H1 (cell line): Measurements from ENCODE around the gene TOMM34. TPM values are rescaled to one million over a fixed set of nuclear protein-coding genes. Genes with fewer than 3 reads are reported as not detected.

ENCODE experiments used
- CTCF ChIA-PET: fragments of 300-600 bp; sonication (Branson Sonifier 250); formaldehyde crosslinking; loops from one replicate; lab custom pipeline; 2021; ENCODE audit not compliant: partially characterized antibody; lab: Charles Lee
- POLR2A ChIA-PET: fragments of 300-600 bp; sonication (Branson Sonifier 250); formaldehyde crosslinking; loops from one replicate; lab custom pipeline; 2021; ENCODE audit warnings: inconsistent platforms; ENCODE audit not compliant: partially characterized antibody; lab: Charles Lee
- DNase-seq, 2 experiments: peaks; one replicate each; pipeline versions ENCODE4 v3.0.0 to v3.0.0-alpha.2; 2010 to 2022; ENCODE audit warnings: low spot score in 2 of 2, low read depth in 1 of 2, mixed read lengths in 1 of 2
- FAIRE-seq: peaks from 2 replicates; lab custom pipeline; 2011; peaks lifted over from hg19 to GRCh38; lab: Jason Lieb, UNC
- H2AFZ ChIP-seq: 2 replicates; pipeline ENCODE4 v1.8.1; 2012; ENCODE audit warnings: low read length, inconsistent platforms
- H2AK5ac ChIP-seq: 2 replicates; pipeline ENCODE4 v1.6.1; 2013; ENCODE audit warnings: low read depth, low read length
- H2BK120ac ChIP-seq: replicated peaks from 2 replicates; pipeline ENCODE3; 2013; ENCODE audit warnings: low read depth, low read length, inconsistent platforms
- H2BK12ac ChIP-seq: 2 replicates; pipeline ENCODE4 v1.6.1; 2013; ENCODE audit warnings: low read depth, low read length
- H2BK15ac ChIP-seq: 2 replicates; pipeline ENCODE4 v1.6.1; 2013; ENCODE audit warnings: low read length
- H2BK20ac ChIP-seq: 2 replicates; pipeline ENCODE4 v1.6.1; 2013; ENCODE audit warnings: low read length
- H2BK5ac ChIP-seq: 2 replicates; pipeline ENCODE4 v1.6.1; 2013; ENCODE audit warnings: low read depth, low read length
- H3K14ac ChIP-seq: 2 replicates; pipeline ENCODE4 v1.6.1; 2013; ENCODE audit warnings: inconsistent platforms; ENCODE audit not compliant: insufficient read length
- H3K18ac ChIP-seq: 2 replicates; pipeline ENCODE4 v1.6.1; 2013; ENCODE audit warnings: low read length; ENCODE audit errors: extremely low read depth
- H3K23ac ChIP-seq: 2 replicates; pipeline ENCODE4 v1.6.1; 2013; ENCODE audit warnings: inconsistent platforms; ENCODE audit not compliant: insufficient read length
- H3K23me2 ChIP-seq: 2 replicates; pipeline ENCODE4 v1.6.1; 2013; ENCODE audit warnings: low read depth, low read length
- H3K27ac ChIP-seq: 2 replicates; pipeline ENCODE4 v1.6.1; 2011; ENCODE audit warnings: low read depth, low read length, inconsistent platforms
- H3K27me3 ChIP-seq, 4 experiments: replicated peaks in 1 of 4; 1 replicate in 1 of 4; 2 replicates in 3 of 4; pipeline versions ENCODE4 v1.6.1 to v1.8.1; 2011 to 2013; ENCODE audit warnings: low read length in 3 of 4, mild to moderate bottlenecking in 3 of 4, inconsistent platforms in 2 of 4, mixed read lengths in 2 of 4, moderate library complexity in 1 of 4; ENCODE audit not compliant: control insufficient read depth in 3 of 4, insufficient read depth in 3 of 4; ENCODE audit errors: extremely low read depth in 1 of 4
- H3K36me3 ChIP-seq, 4 experiments: 2 replicates each; pipeline versions ENCODE4 v1.6.1 to v1.8.1; 2011 to 2013; ENCODE audit warnings: mild to moderate bottlenecking in 4 of 4, low read length in 3 of 4, moderate library complexity in 2 of 4, control low read depth in 1 of 4, inconsistent platforms in 1 of 4; ENCODE audit not compliant: insufficient read depth in 4 of 4, control insufficient read depth in 2 of 4
- H3K4ac ChIP-seq: replicated peaks from 2 replicates; pipeline ENCODE3; 2013; ENCODE audit warnings: low read length, low read depth, mixed read lengths, inconsistent platforms; ENCODE audit not compliant: insufficient read length
- H3K4me1 ChIP-seq, 4 experiments: replicated peaks in 1 of 4; 1 replicate in 1 of 4; 2 replicates in 3 of 4; pipeline versions ENCODE4 v1.6.1 to v1.8.1; 2011 to 2013; ENCODE audit warnings: low read length in 3 of 4, inconsistent platforms in 2 of 4, mixed read lengths in 1 of 4; ENCODE audit not compliant: insufficient read depth in 4 of 4, control insufficient read depth in 3 of 4
- H3K4me2 ChIP-seq, 2 experiments: 2 replicates each; pipeline versions ENCODE4 v1.6.1 to v1.8.1; 2011 to 2013; ENCODE audit warnings: low read depth in 2 of 2, low read length in 2 of 2, control low read depth in 1 of 2, inconsistent platforms in 1 of 2, mild to moderate bottlenecking in 1 of 2; ENCODE audit not compliant: insufficient read depth in 1 of 2
- H3K4me3 ChIP-seq, 4 experiments: fragments of 200-600, 300-600 bp in 1 of 4; sonication (generic), shearing (Covaris generic), sonication (Bioruptor Twin) in 1 of 4; 2 replicates each; pipeline versions ENCODE4 v1.5.1 to v1.8.1; 2011 to 2016; ENCODE audit warnings: low read length in 4 of 4, low read depth in 3 of 4, control low read depth in 2 of 4, inconsistent platforms in 2 of 4, mild to moderate bottlenecking in 2 of 4, mixed read lengths in 1 of 4, moderate library complexity in 1 of 4; ENCODE audit not compliant: insufficient read depth in 2 of 4; ENCODE audit errors: extremely low read depth in 1 of 4
- H3K56ac ChIP-seq: replicated peaks from 2 replicates; pipeline ENCODE3; 2013; ENCODE audit warnings: low read depth, mild to moderate bottlenecking, mixed read lengths, low read length, inconsistent platforms; ENCODE audit not compliant: insufficient read length
- H3K79me1 ChIP-seq: 2 replicates; pipeline ENCODE4 v1.6.1; 2013; ENCODE audit warnings: low read depth, low read length, control low read depth
- H3K79me2 ChIP-seq, 2 experiments: 2 replicates each; pipeline versions ENCODE4 v1.6.1 to v1.8.1; 2012 to 2013; ENCODE audit warnings: low read length in 2 of 2, mild to moderate bottlenecking in 2 of 2, inconsistent platforms in 1 of 2; ENCODE audit not compliant: insufficient read depth in 2 of 2, control insufficient read depth in 1 of 2
- H3K9ac ChIP-seq, 4 experiments: replicated peaks in 1 of 4; 1 replicate in 1 of 4; 2 replicates in 3 of 4; pipeline versions ENCODE4 v1.6.1 to v1.8.1; 2011 to 2013; ENCODE audit warnings: low read depth in 3 of 4, low read length in 3 of 4, control low read depth in 2 of 4, mild to moderate bottlenecking in 2 of 4, moderate library complexity in 2 of 4, inconsistent platforms in 1 of 4; ENCODE audit errors: extremely low read depth in 1 of 4
- H3K9me3 ChIP-seq, 2 experiments: 2 replicates each; pipeline versions ENCODE4 v1.6.1 to v1.8.1; 2012 to 2013; ENCODE audit warnings: mild to moderate bottlenecking in 2 of 2, moderate library complexity in 2 of 2, control low read depth in 1 of 2, inconsistent platforms in 1 of 2, low read depth in 1 of 2, low read length in 1 of 2, mixed read lengths in 1 of 2; ENCODE audit not compliant: insufficient read depth in 2 of 2
- H4K20me1 ChIP-seq, 2 experiments: replicated peaks in 1 of 2; 2 replicates each; pipeline versions ENCODE3 to v1.8.1; 2011 to 2013; ENCODE audit warnings: inconsistent platforms in 2 of 2, low read length in 2 of 2, mild to moderate bottlenecking in 1 of 2; ENCODE audit not compliant: insufficient read depth in 2 of 2, control insufficient read depth in 1 of 2
- H4K5ac ChIP-seq: 2 replicates; pipeline ENCODE4 v1.6.1; 2013; ENCODE audit warnings: low read length, low read depth, mixed read lengths, inconsistent platforms; ENCODE audit not compliant: insufficient read length
- H4K8ac ChIP-seq: 2 replicates; pipeline ENCODE4 v1.8.0; 2013; ENCODE audit warnings: mild to moderate bottlenecking, moderate library complexity, low read length, inconsistent platforms; ENCODE audit not compliant: insufficient read depth; ENCODE audit errors: extremely low read depth
- H4K91ac ChIP-seq: replicated peaks from 2 replicates; pipeline ENCODE3; 2013; ENCODE audit warnings: low read length, mixed read lengths, inconsistent platforms; ENCODE audit not compliant: insufficient read length
- ASH2L ChIP-seq: fragments of 200-600, 300-600 bp; sonication (generic); IDR thresholded peaks from one replicate; pipeline ENCODE4 v1.7.1; 2017; ENCODE audit warnings: low read length
- CBX8 ChIP-seq: fragments of 300-800, 300-1000 bp; sonication (generic); IDR thresholded peaks from 2 replicates; pipeline ENCODE4 v1.7.1; 2016; ENCODE audit warnings: low read depth, low read length, borderline replicate concordance
- CTBP2 ChIP-seq: IDR thresholded peaks from 2 replicates; pipeline ENCODE4 v1.7.0; 2011; ENCODE audit warnings: borderline replicate concordance, mild to moderate bottlenecking, moderate library complexity, mixed read lengths, low read length; ENCODE audit not compliant: insufficient read depth, insufficient read length
- EGR1 ChIP-seq: IDR thresholded peaks from 2 replicates; pipeline ENCODE4 v1.6.1; 2011; ENCODE audit warnings: low read depth, low read length, borderline replicate concordance
- JUN ChIP-seq: IDR thresholded peaks from 2 replicates; pipeline ENCODE4 v1.6.1; 2011; ENCODE audit warnings: low read depth, mild to moderate bottlenecking, improper control_type of control experiment, low read length
- KDM5A ChIP-seq: fragments of 200-600 bp; IDR thresholded peaks from 2 replicates; pipeline ENCODE4 v1.7.1; 2012; ENCODE audit warnings: mild to moderate bottlenecking, low read length, inconsistent platforms, mixed read lengths
- POU5F1 ChIP-seq: IDR thresholded peaks from 2 replicates; pipeline ENCODE4 v1.6.1; 2011; ENCODE audit warnings: low read depth, mild to moderate bottlenecking, low read length, moderate library complexity
- SIN3A ChIP-seq, 2 experiments: IDR thresholded peaks in 1 of 2; conservative IDR thresholded peaks in 1 of 2; 2 replicates each; pipeline ENCODE4 v1.6.1; 2011 to 2012; ENCODE audit warnings: low read length in 2 of 2, improper control_type of control experiment in 1 of 2, low read depth in 1 of 2, mild to moderate bottlenecking in 1 of 2
- SP1 ChIP-seq: IDR thresholded peaks from 2 replicates; pipeline ENCODE4 v1.6.1; 2011; ENCODE audit warnings: low read depth, low read length
- SP2 ChIP-seq: IDR thresholded peaks from 2 replicates; pipeline ENCODE4 v1.6.1; 2012; ENCODE audit warnings: mild to moderate bottlenecking, low read length, inconsistent platforms
- TAF1 ChIP-seq: IDR thresholded peaks from 2 replicates; pipeline ENCODE4 v1.6.1; 2011; ENCODE audit warnings: mild to moderate bottlenecking, low read depth, low read length
- WGBS, 2 experiments: shearing (Covaris generic) in 1 of 2; methylation state at CpG; one replicate each; pipeline versions ENCODE4 v1.1.6 to v1.1.7; 2013 to 2015; ENCODE audit warnings: low lambda C conversion rate in 2 of 2, mixed read lengths in 2 of 2, inconsistent platforms in 1 of 2, low coverage in 1 of 2, missing lambda C conversion rate in 1 of 2; ENCODE audit not compliant: insufficient replicate concordance in 2 of 2, insufficient coverage in 1 of 2, insufficient read length in 1 of 2; ENCODE audit errors: extremely low coverage in 1 of 2, missing lambda C conversion rate in 1 of 2; 5-methylcytosine and 5-hydroxymethylcytosine counted together
- polyA plus RNA-seq, 7 experiments: library from polyadenylated mRNA; depleted of rRNA in 3 of 7; stranded (reverse) in 5 of 7; unstranded in 2 of 7; fragments of >200 nt in 5 of 7; fragments of 200-250 nt in 2 of 7; gene quantifications; 1 replicate in 5 of 7; 2 replicates in 1 of 7; 4 replicates in 1 of 7; pipeline versions ENCODE4 v1.2.1 to v1.2.3, GENCODE V29; 2011 to 2013; ENCODE audit warnings: missing spikeins in 2 of 7, mixed read lengths in 2 of 7
- total RNA-seq: library from RNA; stranded (reverse); fragmentation: NEBNext Ultra II Directional; extraction: Animal tissue kit (Norgen Biotek cat#: 25700); gene quantifications from 2 replicates; pipeline ENCODE4 v1.2.1, GENCODE V29; 2021

The TOMM34 gene
- total and polyA plus RNA-seq, 2 of the 8 experiments (the other 6 are each of a cell fraction or from before 2014, with no cell fraction given): 32.1 to 35.1 TPM

DNA sequence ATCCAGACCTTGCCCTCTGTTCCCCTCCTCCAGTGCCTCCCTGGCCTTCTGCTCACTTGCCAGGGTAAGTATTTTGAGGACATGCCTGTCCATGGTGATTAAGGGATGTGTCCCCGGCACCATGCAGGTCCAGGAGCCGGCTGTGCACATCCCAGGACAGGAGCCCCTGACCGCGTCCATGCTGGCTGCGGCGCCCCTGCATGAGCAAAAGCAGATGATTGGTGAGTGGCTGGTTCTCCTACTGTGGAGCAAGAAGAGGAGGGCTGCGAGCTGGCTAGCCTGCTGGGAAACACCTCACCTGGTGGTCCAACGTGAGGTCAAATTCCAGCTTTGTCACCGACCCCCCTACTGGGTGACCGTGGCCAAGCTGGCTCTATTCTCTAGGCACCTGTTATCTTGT, 23.7 kb downstream of the TOMM34 start:
- no peak overlapping the region; the same call in 1 of the 2 replicates for H2BK5ac ChIP-seq
- H3K27me3 ChIP-seq: no peaks in the 10 kb centered on the region
- 83% methylated on average over 9 of the region's 10 CpGs; no CpG with 5 or more reads in 1 of the 2 experiments for whole genome bisulfite sequencing, 2 experiments

More for the DNA sequence above, 23.7 kb downstream of the TOMM34 start:
- peaks cover 2% of the 10 kb centered on the region; the same call in 1 of the 2 replicates for H3K79me1 ChIP-seq
- H3K79me2 ChIP-seq: no peaks in the 10 kb centered on the region
- no peak overlapping the region for H3K14ac ChIP-seq
- H2AFZ ChIP-seq: no peak overlapping the region
- H2BK120ac ChIP-seq: no peak overlapping the region
- no peaks in the 10 kb centered on the region for H3K9me3 ChIP-seq
- H3K4me2 ChIP-seq: no peak overlapping the region
- no peak overlapping the region for H4K5ac ChIP-seq
- no peak overlapping the region for H3K18ac ChIP-seq
- no peak overlapping the region for H3K4me3 ChIP-seq
- H4K91ac ChIP-seq: no peak overlapping the region
- no peak overlapping the region for H2BK15ac ChIP-seq
- no peak for FAIRE-seq
- DNase-seq: no peak
- H3K4ac ChIP-seq: no peak overlapping the region
- H3K36me3 ChIP-seq: peaks cover 14 to 55% (median 43%) of the 10 kb centered on the region in 4 experiments
- no peak for TF ChIP-seq EGR1
- no peak for TF ChIP-seq TAF1
- TF ChIP-seq CBX8: no peak
- no peak for TF ChIP-seq POU5F1
- no peak for TF ChIP-seq JUN
- TF ChIP-seq SP1: no peak
- no peak for TF ChIP-seq SIN3A (conservative IDR thresholded peaks at IDR 0.05 in 1 of 2, IDR thresholded peaks at IDR 0.05 in 1 of 2; ENCODE audit: low read depth in 1 of 2, low read length in 2 of 2)
- TF ChIP-seq CTBP2: no peak
- TF ChIP-seq SP2: no peak
- no peak for TF ChIP-seq KDM5A
- TF ChIP-seq ASH2L: no peak
- H3K56ac ChIP-seq: no peak overlapping the region
- no peak overlapping the region for H3K27ac ChIP-seq
- no peak overlapping the region for H2BK12ac ChIP-seq
- ChIA-PET CTCF (interaction anchor here (0.6 to 2.0 kb wide), 2 partner anchors 15 to 21 kb away, joined by 3 to 6 read pairs; no protein-coding TSS in a partner anchor), POLR2A (interaction anchor here (1.0 to 2.9 kb wide), 4 partner anchors 7 to 16 kb away, joined by 3 to 15 read pairs (median 9); no protein-coding TSS in a partner anchor)
- H3K23ac ChIP-seq: no peak overlapping the region
- no peak overlapping the region for H2AK5ac ChIP-seq
- no peak overlapping the region for H2BK20ac ChIP-seq
- H3K9ac ChIP-seq: no peak overlapping the region
- H3K4me1 ChIP-seq: no peaks in the 10 kb centered on the region
- no peak overlapping the region for H4K8ac ChIP-seq
- H3K23me2 ChIP-seq: no peaks in the 10 kb centered on the region
- H4K20me1 ChIP-seq: peaks cover 3 to 6% of the 10 kb centered on the region in 2 experiments
